MCF 10A (cell line): ENCODE measurements around the gene IL17RA. TPM values are rescaled to one million over a fixed set of nuclear protein-coding genes. Genes with fewer than 3 reads are reported as not detected.

Experiments
- BruUV-seq: library from RNA; stranded (reverse); fragments of 400-500 nt; replicated peaks from 2 replicates; lab custom pipeline; 2021; lab: Mats Ljungman, UMichigan
- CTCF ChIA-PET: fragments of 300-600 bp; sonication (Branson Sonifier 250); formaldehyde crosslinking; extraction: SDS; loops from one replicate; lab custom pipeline; 2021; ENCODE audit warnings: antibody characterized with exemption, inconsistent platforms; lab: Yijun Ruan, JAX
- POLR2A ChIA-PET: fragments of 300-600, 350-650 bp; sonication (Branson Sonifier 250); formaldehyde crosslinking; extraction: SDS; loops from one replicate; lab custom pipeline; 2020; ENCODE audit warnings: antibody characterized with exemption, inconsistent platforms; lab: Yijun Ruan, JAX
- DNase-seq: peaks from one replicate; pipeline ENCODE4 v3.0.0-alpha.2; 2018; ENCODE audit not compliant: unreplicated experiment
- H3K27ac Mint-ChIP-seq: one replicate; pipeline ENCODE4 v1.8.0; 2022; ENCODE audit warnings: mild to moderate bottlenecking, low read depth, mixed read lengths; ENCODE audit not compliant: unreplicated experiment
- H3K27me3 Mint-ChIP-seq: one replicate; pipeline ENCODE4 v1.8.0; 2022; ENCODE audit warnings: mixed read lengths; ENCODE audit not compliant: insufficient read depth, unreplicated experiment
- H3K36me3 Mint-ChIP-seq: one replicate; pipeline ENCODE4 v1.8.0; 2022; ENCODE audit warnings: mild to moderate bottlenecking, moderate library complexity, mixed read lengths; ENCODE audit not compliant: insufficient read depth, unreplicated experiment
- H3K4me1 Mint-ChIP-seq: one replicate; pipeline ENCODE4 v1.8.0; 2022; ENCODE audit warnings: mixed read lengths; ENCODE audit not compliant: insufficient read depth, unreplicated experiment
- H3K4me3 Mint-ChIP-seq: one replicate; pipeline ENCODE4 v1.8.0; 2022; ENCODE audit warnings: mild to moderate bottlenecking, moderate library complexity, mixed read lengths; ENCODE audit not compliant: unreplicated experiment
- H3K9me3 Mint-ChIP-seq: one replicate; pipeline ENCODE4 v1.8.0; 2022; ENCODE audit warnings: mixed read lengths; ENCODE audit not compliant: unreplicated experiment
- intact Hi-C: fragments of 100-400 bp; cut with micrococcal nuclease; formaldehyde crosslinking; loops from 2 replicates; pipeline ENCODE4 v1.14.1; 2022
- total RNA-seq: library from RNA; stranded (reverse); gene quantifications from 2 replicates; pipeline ENCODE4 v1.2.3, GENCODE V29; 2022
- TF ChIP-seq, protein P1 (sequence below): fragments of 200-600 bp; IDR thresholded peaks from one replicate; pipeline ENCODE4 v1.8.0; 2022; ENCODE audit warnings: antibody characterized with exemption, mild to moderate bottlenecking; ENCODE audit not compliant: unreplicated experiment

Gene IL17RA
- total RNA-seq, 1 experiment from 2014 or later = 11.5 TPM

DNA sequence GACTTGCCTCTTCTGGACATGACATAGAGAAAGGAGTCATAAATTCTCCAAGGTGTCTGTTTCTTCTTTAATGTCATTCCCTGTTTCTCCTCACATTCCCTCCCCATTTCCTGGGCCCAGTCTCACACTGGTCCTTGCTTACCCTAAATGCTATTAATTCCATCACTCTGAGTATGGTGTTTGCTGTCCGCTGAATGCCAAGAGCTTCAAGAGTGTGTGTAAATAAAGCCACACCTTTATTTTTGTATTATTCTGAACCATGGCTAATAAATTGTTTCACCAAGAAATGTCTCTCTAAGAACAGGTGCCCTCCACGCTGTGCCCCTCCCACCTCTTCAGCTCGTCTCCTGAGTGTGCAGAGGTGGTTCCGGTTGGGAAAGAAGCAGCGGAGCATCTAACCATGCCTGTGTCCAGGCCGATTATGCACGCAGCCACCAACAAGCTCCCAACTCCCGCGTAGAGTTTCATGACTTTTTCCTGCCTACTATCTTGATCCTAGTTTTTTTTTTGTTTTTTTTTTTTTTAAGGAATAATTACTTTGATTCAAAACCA, 27.8 kb downstream of the IL17RA start:
- DNase-seq = no peak
- POLR2A ChIA-PET = interaction anchor here (1.1 kb wide), 1 partner anchor 14 kb away, joined by 4 read pairs; no protein-coding TSS in a partner anchor
- no peak overlapping the region for H3K4me3 Mint-ChIP-seq

DNA sequence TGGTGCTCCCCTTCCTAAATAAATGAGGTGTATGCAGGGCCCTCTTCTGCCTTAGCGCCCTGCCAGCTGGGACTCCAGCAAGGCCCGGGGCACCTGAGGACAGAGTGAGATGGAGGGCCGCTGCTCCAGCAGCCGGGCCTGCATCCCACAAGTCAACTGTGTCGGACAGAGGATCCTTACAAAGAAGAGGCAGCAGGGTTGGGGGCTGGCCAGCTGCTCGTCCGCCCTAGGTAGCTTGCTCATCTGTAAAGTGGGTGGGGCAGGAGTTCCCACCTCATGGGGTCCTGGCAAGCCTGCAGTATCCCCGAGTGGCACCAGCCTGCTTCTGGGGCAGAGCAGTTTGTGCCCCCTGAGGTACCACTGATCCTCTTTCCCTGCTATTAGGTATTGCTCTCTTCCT, 28.8 kb downstream of the IL17RA start:
- Mint-ChIP-seq H3K27me3 (peaks cover 11% of the 10 kb centered on the region), H3K4me1 (no peaks in the 10 kb centered on the region), H3K4me3 (no peak overlapping the region), H3K36me3 (peaks cover 11% of the 10 kb centered on the region), H3K27ac (no peak overlapping the region), H3K9me3 (no peaks in the 10 kb centered on the region)
- BruUV-seq = no TSS peak
- ChIA-PET CTCF (no interaction called here), POLR2A (interaction anchor here (0.6 kb wide), 1 partner anchor 143 kb away, joined by 4 read pairs; no protein-coding TSS in a partner anchor)
- intact Hi-C loops = no loop called here
- DNase-seq = no peak
- TF ChIP-seq, protein P1, sequence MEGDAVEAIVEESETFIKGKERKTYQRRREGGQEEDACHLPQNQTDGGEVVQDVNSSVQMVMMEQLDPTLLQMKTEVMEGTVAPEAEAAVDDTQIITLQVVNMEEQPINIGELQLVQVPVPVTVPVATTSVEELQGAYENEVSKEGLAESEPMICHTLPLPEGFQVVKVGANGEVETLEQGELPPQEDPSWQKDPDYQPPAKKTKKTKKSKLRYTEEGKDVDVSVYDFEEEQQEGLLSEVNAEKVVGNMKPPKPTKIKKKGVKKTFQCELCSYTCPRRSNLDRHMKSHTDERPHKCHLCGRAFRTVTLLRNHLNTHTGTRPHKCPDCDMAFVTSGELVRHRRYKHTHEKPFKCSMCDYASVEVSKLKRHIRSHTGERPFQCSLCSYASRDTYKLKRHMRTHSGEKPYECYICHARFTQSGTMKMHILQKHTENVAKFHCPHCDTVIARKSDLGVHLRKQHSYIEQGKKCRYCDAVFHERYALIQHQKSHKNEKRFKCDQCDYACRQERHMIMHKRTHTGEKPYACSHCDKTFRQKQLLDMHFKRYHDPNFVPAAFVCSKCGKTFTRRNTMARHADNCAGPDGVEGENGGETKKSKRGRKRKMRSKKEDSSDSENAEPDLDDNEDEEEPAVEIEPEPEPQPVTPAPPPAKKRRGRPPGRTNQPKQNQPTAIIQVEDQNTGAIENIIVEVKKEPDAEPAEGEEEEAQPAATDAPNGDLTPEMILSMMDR = no peak

More for the DNA sequence above, 27.8 kb downstream of the IL17RA start:
- no TSS peak for BruUV-seq
- intact Hi-C loops = no loop called here
- peaks cover 11% of the 10 kb centered on the region for H3K27me3 Mint-ChIP-seq
- TF ChIP-seq, protein P1 = no peak
- H3K27ac Mint-ChIP-seq = no peak overlapping the region
- CTCF ChIA-PET = interaction anchor here (0.5 kb wide), 1 partner anchor 46 kb away, joined by 3 read pairs; no protein-coding TSS in a partner anchor
- peaks cover 14% of the 10 kb centered on the region for H3K36me3 Mint-ChIP-seq
- no peaks in the 10 kb centered on the region for H3K4me1 Mint-ChIP-seq
- no peaks in the 10 kb centered on the region for H3K9me3 Mint-ChIP-seq

DNA sequence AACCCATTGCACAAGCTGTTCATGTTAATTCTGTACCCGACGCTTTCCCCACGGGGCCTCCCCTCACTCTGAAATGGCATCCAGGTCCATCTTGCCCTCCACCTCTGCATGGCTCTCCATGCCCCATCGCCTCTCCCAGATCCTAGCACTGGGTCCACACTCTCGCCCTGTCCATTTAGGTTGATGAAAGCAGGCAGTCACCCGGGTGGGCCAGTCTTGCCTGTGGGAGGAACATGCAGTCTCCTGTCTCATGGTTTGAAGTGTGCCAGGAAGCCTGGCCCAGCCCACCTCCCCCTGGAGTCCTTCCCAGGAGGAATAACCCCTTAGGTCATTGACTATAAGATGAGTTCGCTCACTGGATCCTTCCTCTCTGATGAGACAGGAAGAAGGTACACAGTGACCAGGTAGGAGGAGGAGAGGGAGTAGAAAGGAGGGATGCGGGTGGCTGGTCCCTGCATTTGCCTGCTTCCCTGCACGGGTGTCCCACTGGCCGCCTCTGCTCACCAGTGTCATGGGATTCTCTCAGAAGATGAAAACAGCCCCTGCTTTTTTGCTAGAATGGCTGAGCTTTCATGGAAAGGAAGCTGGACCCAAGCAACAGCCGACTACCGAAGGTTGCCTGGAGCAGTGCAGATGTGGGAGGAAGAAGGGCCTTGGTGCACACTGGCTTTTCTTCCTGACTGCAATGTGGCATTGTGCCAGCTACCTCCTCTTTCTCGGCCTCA, 29.5 kb downstream of the IL17RA start:
- no peak overlapping the region for H3K4me3 Mint-ChIP-seq
- peaks cover 11% of the 10 kb centered on the region for H3K27me3 Mint-ChIP-seq
- H3K9me3 Mint-ChIP-seq = no peaks in the 10 kb centered on the region
- H3K36me3 Mint-ChIP-seq = peaks cover 5% of the 10 kb centered on the region
- TF ChIP-seq, protein P1 = no peak
- H3K27ac Mint-ChIP-seq = no peak overlapping the region
- ChIA-PET POLR2A (interaction anchor here (0.6 kb wide), 1 partner anchor 143 kb away, joined by 4 read pairs; no protein-coding TSS in a partner anchor), CTCF (interaction anchor here (0.6 to 1.1 kb wide), 5 partner anchors 18 to 388 kb away, joined by 3 to 4 read pairs (median 3); no protein-coding TSS in a partner anchor)
- intact Hi-C loops = no loop called here
- BruUV-seq = no TSS peak
- no peak for DNase-seq
- H3K4me1 Mint-ChIP-seq = no peaks in the 10 kb centered on the region

DNA sequence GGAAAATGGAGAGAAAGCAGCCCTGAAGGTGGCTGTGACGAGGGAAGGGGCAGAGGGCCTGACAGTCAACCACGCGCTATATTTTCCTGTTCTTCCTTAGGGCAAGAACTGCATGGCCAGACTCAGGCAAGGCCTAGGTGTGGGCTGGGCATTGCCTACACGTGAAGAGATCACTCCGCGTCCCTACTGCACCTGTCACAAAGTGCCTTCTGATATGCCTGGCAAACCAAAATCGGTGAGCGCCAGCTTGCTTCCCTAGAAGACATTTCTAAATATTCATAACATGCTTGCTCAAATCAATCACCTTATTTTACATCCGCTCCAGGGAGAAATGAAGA, 30.1 kb downstream of the IL17RA start:
- TF ChIP-seq, protein P1 = no peak
- no peak for DNase-seq
- H3K4me3 Mint-ChIP-seq = no peak overlapping the region
- no peaks in the 10 kb centered on the region for H3K4me1 Mint-ChIP-seq
- no peaks in the 10 kb centered on the region for H3K9me3 Mint-ChIP-seq
- peaks cover 11% of the 10 kb centered on the region for H3K27me3 Mint-ChIP-seq
- H3K36me3 Mint-ChIP-seq = peaks cover 5% of the 10 kb centered on the region
- intact Hi-C loops = no loop called here
- ChIA-PET CTCF (interaction anchor here (0.6 to 1.1 kb wide), 6 partner anchors 17 to 387 kb away, joined by 3 to 4 read pairs (median 3); no protein-coding TSS in a partner anchor), POLR2A (no interaction called here)
- no TSS peak for BruUV-seq
- H3K27ac Mint-ChIP-seq = no peak overlapping the region
